BE2C (cell line): ENCODE results near the gene TEX13B. TPM values are rescaled to one million over a fixed set of nuclear protein-coding genes. Genes with fewer than 3 reads are reported as not detected.

Experiments used
- DNase-seq: peaks from one replicate; pipeline ENCODE4 v3.0.0-alpha.2; 2020
- H3K27me3 ChIP-seq: fragments of 250-450 bp; sonication (Bioruptor Pico); 2 replicates; pipeline ENCODE4 v1.5.1; 2020; ENCODE audit warnings: mild to moderate bottlenecking
- H3K36me3 ChIP-seq: fragments of 250-450 bp; sonication (Bioruptor Pico); 2 replicates; pipeline ENCODE4 v1.5.1; 2020; ENCODE audit warnings: mild to moderate bottlenecking
- H3K4me1 ChIP-seq: fragments of 250-450 bp; sonication (Bioruptor Pico); 2 replicates; pipeline ENCODE4 v1.5.1; 2020
- H3K4me3 ChIP-seq: 2 replicates; pipeline ENCODE4 v1.5.1; 2011; ENCODE audit warnings: low read depth, low read length
- H3K9me3 ChIP-seq: fragments of 250-450 bp; sonication (Bioruptor Pico); 2 replicates; pipeline ENCODE4 v1.5.1; 2020
- polyA plus RNA-seq: library from polyadenylated mRNA; unstranded; fragments of >200 nt; gene quantifications from one replicate; pipeline ENCODE4 v1.2.1, GENCODE V29; 2012; ENCODE audit warnings: low read depth, missing spikeins; ENCODE audit not compliant: insufficient read length, insufficient read depth
- TF ChIP-seq, protein P1 (sequence below): IDR thresholded peaks from 2 replicates; pipeline ENCODE4 v1.5.1; 2012; ENCODE audit warnings: mild to moderate bottlenecking, low read depth, low read length

TEX13B gene, protein sequence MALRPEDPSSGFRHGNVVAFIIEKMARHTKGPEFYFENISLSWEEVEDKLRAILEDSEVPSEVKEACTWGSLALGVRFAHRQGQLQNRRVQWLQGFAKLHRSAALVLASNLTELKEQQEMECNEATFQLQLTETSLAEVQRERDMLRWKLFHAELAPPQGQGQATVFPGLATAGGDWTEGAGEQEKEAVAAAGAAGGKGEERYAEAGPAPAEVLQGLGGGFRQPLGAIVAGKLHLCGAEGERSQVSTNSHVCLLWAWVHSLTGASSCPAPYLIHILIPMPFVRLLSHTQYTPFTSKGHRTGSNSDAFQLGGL
- polyA plus RNA-seq = not detected

GRCh38 chrX:107982356-107982755 lies at the start of gene TEX13B:
TSS of gene TEX13B (minus strand) at chrX:107982370. CDS start at chrX:107982127, 243 bp downstream.
- no peaks in the 10 kb centered on the region for H3K27me3 ChIP-seq
- H3K9me3 ChIP-seq = no peaks in the 10 kb centered on the region
- no peaks in the 10 kb centered on the region for H3K4me1 ChIP-seq
- TF ChIP-seq, protein P1, sequence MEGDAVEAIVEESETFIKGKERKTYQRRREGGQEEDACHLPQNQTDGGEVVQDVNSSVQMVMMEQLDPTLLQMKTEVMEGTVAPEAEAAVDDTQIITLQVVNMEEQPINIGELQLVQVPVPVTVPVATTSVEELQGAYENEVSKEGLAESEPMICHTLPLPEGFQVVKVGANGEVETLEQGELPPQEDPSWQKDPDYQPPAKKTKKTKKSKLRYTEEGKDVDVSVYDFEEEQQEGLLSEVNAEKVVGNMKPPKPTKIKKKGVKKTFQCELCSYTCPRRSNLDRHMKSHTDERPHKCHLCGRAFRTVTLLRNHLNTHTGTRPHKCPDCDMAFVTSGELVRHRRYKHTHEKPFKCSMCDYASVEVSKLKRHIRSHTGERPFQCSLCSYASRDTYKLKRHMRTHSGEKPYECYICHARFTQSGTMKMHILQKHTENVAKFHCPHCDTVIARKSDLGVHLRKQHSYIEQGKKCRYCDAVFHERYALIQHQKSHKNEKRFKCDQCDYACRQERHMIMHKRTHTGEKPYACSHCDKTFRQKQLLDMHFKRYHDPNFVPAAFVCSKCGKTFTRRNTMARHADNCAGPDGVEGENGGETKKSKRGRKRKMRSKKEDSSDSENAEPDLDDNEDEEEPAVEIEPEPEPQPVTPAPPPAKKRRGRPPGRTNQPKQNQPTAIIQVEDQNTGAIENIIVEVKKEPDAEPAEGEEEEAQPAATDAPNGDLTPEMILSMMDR = no peak
- DNase-seq = no peak
- no peak within 1 kb of the TSS for H3K4me3 ChIP-seq
- H3K36me3 ChIP-seq = no peaks in the 10 kb centered on the region

- Histone ChIP-seq H3K9me3 (no peaks in the 10 kb centered on the region), H3K4me3 (no peak overlapping the region), H3K36me3 (no peaks in the 10 kb centered on the region), H3K27me3 (no peaks in the 10 kb centered on the region), H3K4me1 (no peaks in the 10 kb centered on the region)
- TF ChIP-seq, protein P1 = no peak
- no peak for DNase-seq
These were observed 48.0 kb upstream of the TEX13B start for GRCh38 chrX:108029928-108030711.

DNA sequence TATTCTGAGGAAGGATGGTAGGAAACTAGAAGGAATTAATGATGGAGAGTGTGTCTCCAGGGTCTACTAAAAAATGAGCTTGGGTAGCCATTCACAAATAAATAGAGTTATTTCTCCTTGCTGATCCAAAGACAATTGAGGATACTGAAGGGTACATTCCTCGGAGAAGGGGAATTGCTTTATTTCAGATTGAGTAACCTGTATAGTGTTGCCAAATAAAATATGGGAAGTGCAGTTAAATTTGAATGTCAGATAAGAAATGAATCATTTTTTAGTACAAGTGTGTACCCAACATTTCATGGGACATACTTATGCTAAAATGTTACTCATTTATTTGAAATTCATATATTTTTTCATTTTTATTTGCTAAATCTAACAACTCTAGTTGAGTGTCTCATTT lies 46.7 kb upstream of the TEX13B start:
- no peak overlapping the region for H3K4me3 ChIP-seq
- no peaks in the 10 kb centered on the region for H3K9me3 ChIP-seq
- no peaks in the 10 kb centered on the region for H3K4me1 ChIP-seq
- H3K27me3 ChIP-seq = no peaks in the 10 kb centered on the region
- TF ChIP-seq, protein P1 = no peak
- H3K36me3 ChIP-seq = no peaks in the 10 kb centered on the region
- DNase-seq = no peak

DNA sequence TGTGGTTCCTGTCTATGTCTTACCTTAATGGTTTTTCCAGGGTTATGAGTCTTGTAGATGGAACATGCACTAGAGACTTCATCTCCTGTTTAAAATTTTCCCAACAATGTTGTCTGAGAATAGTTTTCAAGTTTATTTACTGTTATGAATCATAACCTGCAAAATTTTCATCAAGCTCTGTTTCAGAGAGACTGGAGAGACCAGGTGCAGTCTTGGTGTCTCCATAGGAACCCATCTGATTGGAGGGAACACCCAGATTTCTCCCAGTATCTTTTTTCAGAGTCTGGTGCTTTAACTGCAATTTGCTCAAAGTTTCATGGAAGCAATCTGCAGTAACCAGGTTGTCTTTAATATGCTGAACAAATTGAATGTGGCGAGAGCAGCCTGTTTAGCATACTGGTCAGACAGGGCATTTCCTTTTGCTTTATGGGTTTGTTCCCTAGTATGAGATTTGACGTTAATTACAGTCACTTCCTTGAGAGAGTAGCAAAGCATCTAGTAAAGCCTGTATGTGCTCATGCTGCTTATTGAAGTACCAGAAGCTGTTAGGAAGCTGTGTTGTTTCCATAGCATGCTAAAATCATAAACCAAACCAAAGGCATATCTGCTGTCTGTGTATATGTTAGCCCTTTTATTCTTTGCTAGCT lies 43.9 kb upstream of the TEX13B start:
- H3K4me3 ChIP-seq = no peak overlapping the region
- no peaks in the 10 kb centered on the region for H3K36me3 ChIP-seq
- H3K4me1 ChIP-seq = no peaks in the 10 kb centered on the region
- TF ChIP-seq, protein P1 = no peak
- no peak for DNase-seq
- H3K9me3 ChIP-seq = no peaks in the 10 kb centered on the region
- H3K27me3 ChIP-seq = no peaks in the 10 kb centered on the region

DNA sequence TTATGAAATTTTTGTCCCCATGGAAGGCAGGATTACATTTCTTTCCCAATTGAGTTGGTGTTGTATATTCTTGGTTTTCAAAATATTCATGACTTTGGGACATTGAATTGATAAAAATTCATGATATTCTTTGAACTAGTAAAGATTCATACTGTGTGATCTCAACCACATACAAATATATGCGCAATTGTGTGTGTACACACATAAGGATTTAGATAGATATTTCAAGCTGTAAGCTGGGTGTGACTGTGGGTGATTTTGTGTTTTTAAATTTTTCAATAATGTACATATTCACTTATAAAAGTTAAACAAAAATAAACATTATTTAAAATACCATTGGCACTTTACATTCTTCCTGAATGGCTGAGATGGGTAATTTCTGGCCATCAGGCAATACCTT lies 43.2 kb upstream of the TEX13B start:
- no peaks in the 10 kb centered on the region for H3K27me3 ChIP-seq
- H3K9me3 ChIP-seq = no peaks in the 10 kb centered on the region
- no peak overlapping the region for H3K4me3 ChIP-seq
- TF ChIP-seq, protein P1 = no peak
- H3K36me3 ChIP-seq = no peaks in the 10 kb centered on the region
- no peaks in the 10 kb centered on the region for H3K4me1 ChIP-seq
- no peak for DNase-seq
